CD4-positive, alpha-beta T cell (primary cell): ENCODE data around the gene ACTRT3. TPM values are rescaled to one million over a fixed set of nuclear protein-coding genes. Genes with fewer than 3 reads are reported as not detected.

Source experiments
- ATAC-seq: fragments of 200-7000 bp; cut with Tn5 transposase; one replicate; pipeline ENCODE4 v1.10.0; 2022; ENCODE audit warnings: mild to moderate bottlenecking; ENCODE audit not compliant: poor library complexity
- CTCF ChIA-PET: fragments of 350-600 bp; sonication (Branson Sonifier 250); formaldehyde crosslinking; loops from one replicate; lab custom pipeline; 2021; ENCODE audit warnings: antibody characterized with exemption, inconsistent platforms; lab: Charles Lee
- POLR2A ChIA-PET: fragments of 350-600 bp; sonication (Branson Sonifier 250); formaldehyde crosslinking; loops from one replicate; lab custom pipeline; 2021; ENCODE audit warnings: antibody characterized with exemption, inconsistent platforms; lab: Charles Lee
- DNase-seq, 14 experiments: peaks; one replicate each; pipeline ENCODE4 v3.0.0-alpha.2; 2013 to 2020; ENCODE audit warnings: mixed read lengths in 2 of 14
- H3K27ac ChIP-seq, 2 donors: one replicate each; pipeline versions ENCODE4 v1.5.1 to v1.7.0; 2013; ENCODE audit warnings: low read length in 2 of 2, low read depth in 1 of 2, mild to moderate bottlenecking in 1 of 2
- H3K27me3 ChIP-seq, 2 experiments: 1 replicate in 1 of 2; 2 replicates in 1 of 2; pipeline versions ENCODE4 v1.6.1 to v1.7.0; 2013; ENCODE audit warnings: low read length in 2 of 2, control low read depth in 1 of 2, mild to moderate bottlenecking in 1 of 2, moderate library complexity in 1 of 2; ENCODE audit not compliant: insufficient read depth in 2 of 2, control insufficient read depth in 1 of 2
- H3K36me3 ChIP-seq: one replicate; pipeline ENCODE4 v1.6.1; 2013; ENCODE audit warnings: low read length, control low read depth; ENCODE audit not compliant: insufficient read depth
- H3K4me1 ChIP-seq: one replicate; pipeline ENCODE4 v1.6.1; 2013; ENCODE audit warnings: low read length, control low read depth; ENCODE audit not compliant: insufficient read depth
- H3K4me3 ChIP-seq: one replicate; pipeline ENCODE4 v1.5.1; 2013; ENCODE audit warnings: mild to moderate bottlenecking, low read length, moderate library complexity
- H3K9me3 ChIP-seq, 2 experiments: 1 replicate in 1 of 2; 2 replicates in 1 of 2; pipeline versions ENCODE4 v1.6.1 to v1.7.0; 2013; ENCODE audit warnings: low read length in 2 of 2, mild to moderate bottlenecking in 2 of 2, control low read depth in 1 of 2, moderate library complexity in 1 of 2; ENCODE audit not compliant: control insufficient read depth in 1 of 2, insufficient read depth in 1 of 2
- H3K27ac Mint-ChIP-seq: one replicate; pipeline ENCODE4 v1.8.0; 2020; ENCODE audit warnings: mixed read lengths
- H3K27me3 Mint-ChIP-seq: one replicate; pipeline ENCODE4 v1.8.0; 2021; ENCODE audit warnings: mixed read lengths
- H3K36me3 Mint-ChIP-seq: one replicate; pipeline ENCODE4 v1.8.0; 2021; ENCODE audit warnings: low read depth, mixed read lengths
- H3K4me1 Mint-ChIP-seq: one replicate; pipeline ENCODE4 v1.8.0; 2021; ENCODE audit warnings: low read depth, mixed read lengths
- H3K4me3 Mint-ChIP-seq: one replicate; pipeline ENCODE4 v1.8.0; 2020; ENCODE audit warnings: mild to moderate bottlenecking, mixed read lengths
- H3K9me3 Mint-ChIP-seq: one replicate; pipeline ENCODE4 v1.8.0; 2020; ENCODE audit warnings: mixed read lengths
- CTCF ChIP-seq: fragments of 200-600 bp; IDR thresholded peaks from one replicate; pipeline ENCODE4 v1.8.0; 2022; ENCODE audit warnings: antibody characterized with exemption, mild to moderate bottlenecking
- intact Hi-C, 2 experiments: fragments of 100-400 bp; cut with DNase I in 1 of 2; cut with micrococcal nuclease in 1 of 2; formaldehyde crosslinking; loops; one replicate each; pipeline versions ENCODE4 v1.15.1 to v1.9.0; 2023 to 2025; cut with DNase I, micrococcal nuclease
- total RNA-seq, 174 experiments: library from RNA in 2 of 174; stranded (reverse) in 2 of 174; gene quantifications; one replicate each; pipeline ENCODE4 v1.2.3 and lab custom pipeline; 2021 to 2026

The ACTRT3 gene
- total RNA-seq, 2 experiments from 2014 or later: not detected

GRCh38 chr3:169758359-169758994 is 10.9 kb downstream of the ACTRT3 start:
- Histone ChIP-seq H3K27ac (no peak overlapping the region), H3K36me3 (no peaks in the 10 kb centered on the region), H3K4me1 (peaks cover 10% of the 10 kb centered on the region), H3K4me3 (no peak overlapping the region), H3K9me3 (no peaks in the 10 kb centered on the region), H3K27me3 (no peaks in the 10 kb centered on the region)
- ATAC-seq (no peak), DNase-seq (no peak)
- Mint-ChIP-seq H3K36me3 (peaks cover 3% of the 10 kb centered on the region), H3K27me3 (no peaks in the 10 kb centered on the region), H3K4me1 (peaks cover 28% of the 10 kb centered on the region), H3K9me3 (peaks cover 2% of the 10 kb centered on the region), H3K27ac (no peak overlapping the region), H3K4me3 (no peak overlapping the region)
- intact Hi-C loops: loop anchor here in 1 of 2 experiments (2.0 kb wide), 1 partner anchor 14 kb away; the partner anchor contains the start of gene MYNN
- TF ChIP-seq CTCF: no peak
- ChIA-PET POLR2A (interaction anchor here (0.8 to 1.3 kb wide), 3 partner anchors 14 to 599 kb away, joined by 3 to 6 read pairs (median 3); partner anchors contain the start of gene SKIL), CTCF (no interaction called here)

GRCh38 chr3:169755488-169755887 is 13.9 kb downstream of the ACTRT3 start:
- ChIA-PET POLR2A (no interaction called here), CTCF (no interaction called here)
- no peak overlapping the region for H3K27ac ChIP-seq
- H3K4me1 ChIP-seq: peaks cover 4% of the 10 kb centered on the region
- H3K9me3 ChIP-seq: no peaks in the 10 kb centered on the region
- peaks cover 0 to 3% of the 10 kb centered on the region in 2 experiments for H3K27me3 ChIP-seq
- peaks cover 6% of the 10 kb centered on the region for H3K27me3 Mint-ChIP-seq
- H3K4me3 Mint-ChIP-seq: no peak overlapping the region
- DNase-seq (no peak), ATAC-seq (no peak)
- no peak overlapping the region for H3K4me3 ChIP-seq
- H3K4me1 Mint-ChIP-seq: peaks cover 16% of the 10 kb centered on the region
- no peaks in the 10 kb centered on the region for H3K36me3 ChIP-seq
- H3K9me3 Mint-ChIP-seq: no peaks in the 10 kb centered on the region
- no peak for TF ChIP-seq CTCF
- intact Hi-C loops: no loop called here
- no peaks in the 10 kb centered on the region for H3K36me3 Mint-ChIP-seq
- no peak overlapping the region for H3K27ac Mint-ChIP-seq

GRCh38 chr3:169754711-169755110 is 14.7 kb downstream of the ACTRT3 start:
- no peaks in the 10 kb centered on the region for H3K9me3 ChIP-seq
- peaks cover 3% of the 10 kb centered on the region for H3K4me1 ChIP-seq
- Mint-ChIP-seq H3K36me3 (no peaks in the 10 kb centered on the region), H3K27me3 (peaks cover 6% of the 10 kb centered on the region), H3K9me3 (no peaks in the 10 kb centered on the region), H3K4me3 (no peak overlapping the region), H3K27ac (no peak overlapping the region), H3K4me1 (peaks cover 14% of the 10 kb centered on the region)
- CTCF ChIA-PET: no interaction called here
- no peak overlapping the region for H3K27ac ChIP-seq
- no peaks in the 10 kb centered on the region for H3K36me3 ChIP-seq
- no peak for DNase-seq
- intact Hi-C loops: no loop called here
- TF ChIP-seq CTCF: no peak
- no peak for ATAC-seq
- H3K4me3 ChIP-seq: no peak overlapping the region
- POLR2A ChIA-PET: no interaction called here
- peaks cover 0 to 3% of the 10 kb centered on the region in 2 experiments for H3K27me3 ChIP-seq
